Nasal cavity respiratory epithelium epithelial cell of viscerocranial mucosa (primary cell): ENCODE data around the gene TUBA3E. TPM values are rescaled to one million over a fixed set of nuclear protein-coding genes. Genes with fewer than 3 reads are reported as not detected.

Experiments used
- total RNA-seq: library from RNA; depleted of rRNA; stranded (reverse); fragments of >200 nt; gene quantifications from 2 replicates; pipeline ENCODE4 v1.2.3, GENCODE V29; 2014

Gene TUBA3E
- total RNA-seq = not detected in 2 replicates

DNA sequence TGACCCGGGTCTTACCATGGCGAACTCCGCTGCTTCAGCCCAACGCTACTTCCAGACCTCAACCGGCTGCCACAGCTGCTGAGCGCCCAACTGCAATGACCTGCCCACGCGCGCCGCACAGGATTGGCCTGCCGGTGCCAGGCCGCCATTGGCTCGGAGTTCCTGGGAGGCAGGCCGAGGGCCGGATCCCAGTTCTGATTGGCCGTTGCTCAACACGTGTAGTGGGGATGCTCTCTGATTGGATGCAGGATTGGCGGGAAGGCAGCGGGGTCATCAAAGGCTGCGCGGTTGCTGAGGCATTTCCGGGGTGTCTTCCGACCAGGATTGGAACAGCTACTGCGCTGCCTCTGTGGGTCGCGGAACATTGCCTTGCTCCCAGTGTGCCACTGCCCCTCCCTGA is at the start of gene TUBA3E:
Gene TUBA3E (minus strand): TSS at position 97 of the 400 bp plus-strand sequence. CDS start 79 bp downstream, at position 18.

DNA sequence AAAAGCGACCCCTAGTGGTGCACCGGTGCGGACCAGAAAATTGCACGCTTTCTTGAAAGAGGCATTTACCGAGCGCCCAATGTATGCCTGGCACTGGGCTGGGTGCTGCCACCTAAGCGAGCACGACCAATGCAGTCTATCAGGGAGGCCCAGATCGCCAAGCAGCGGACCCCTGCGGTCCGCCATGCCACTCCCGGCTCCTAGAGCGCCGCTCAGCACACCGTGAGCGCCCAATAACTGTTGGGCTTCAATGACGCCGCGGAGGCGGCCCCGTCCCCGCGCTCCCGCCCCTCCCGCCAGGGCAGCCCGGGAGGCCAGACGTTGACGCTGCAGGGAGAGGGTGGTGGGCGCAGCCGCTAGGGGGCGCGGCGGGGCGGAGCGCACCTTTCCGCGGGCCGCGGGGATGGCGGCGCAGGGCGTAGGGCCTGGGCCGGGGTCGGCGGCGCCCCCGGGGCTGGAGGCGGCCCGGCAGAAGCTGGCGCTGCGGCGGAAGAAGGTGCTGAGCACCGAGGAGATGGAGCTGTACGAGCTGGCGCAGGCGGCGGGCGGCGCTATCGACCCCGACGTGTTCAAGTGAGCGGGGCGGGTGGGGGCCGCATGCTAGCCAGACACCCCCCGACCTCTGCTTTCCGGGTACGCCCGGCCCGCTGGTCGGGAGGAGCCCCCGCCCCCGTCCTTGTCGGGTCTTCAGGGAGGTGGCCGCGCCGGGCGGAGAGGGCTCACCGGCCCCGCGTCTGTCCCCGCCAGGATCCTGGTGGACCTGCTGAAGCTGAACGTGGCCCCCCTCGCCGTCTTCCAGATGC is 16.2 kb downstream of the TUBA3E start, which contains the start of gene MZT2B:
Gene MZT2B (plus strand): TSS at position 383 of the 803 bp plus-strand sequence. CDS start 21 bp downstream, at position 404.

DNA sequence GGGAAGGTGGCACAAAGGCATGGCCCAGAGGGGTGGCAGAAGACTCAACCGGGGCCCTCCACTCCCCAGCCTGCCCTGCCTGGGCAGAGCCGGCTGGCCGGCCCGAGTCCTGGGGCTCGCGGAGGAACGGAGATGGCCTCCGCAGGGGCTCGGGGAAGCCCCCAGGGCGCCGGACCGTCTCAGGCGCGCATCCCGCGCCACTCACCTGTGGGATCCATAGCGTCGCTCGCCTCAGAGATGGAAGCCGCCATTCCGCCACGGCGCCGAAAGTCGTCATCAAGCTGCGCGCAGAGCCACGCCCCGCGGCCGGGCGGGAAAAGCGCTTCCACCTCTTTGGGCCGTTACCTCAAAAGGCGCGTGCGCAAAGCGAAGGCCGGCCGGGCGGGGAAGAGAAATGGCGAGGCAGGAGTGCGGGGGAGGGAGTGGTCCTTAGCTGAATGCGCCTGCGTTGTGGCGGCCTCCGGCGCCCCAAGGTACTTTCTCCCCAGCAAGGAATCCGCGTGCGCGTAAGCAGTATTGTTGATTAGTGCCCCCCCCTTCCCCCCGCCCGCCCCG is 16.8 kb downstream of the TUBA3E start, which contains the start of gene SMPD4:
Gene SMPD4 (minus strand): TSS at position 278 of the 555 bp plus-strand sequence. CDS start 5,010 bp downstream, outside the sequence.

DNA sequence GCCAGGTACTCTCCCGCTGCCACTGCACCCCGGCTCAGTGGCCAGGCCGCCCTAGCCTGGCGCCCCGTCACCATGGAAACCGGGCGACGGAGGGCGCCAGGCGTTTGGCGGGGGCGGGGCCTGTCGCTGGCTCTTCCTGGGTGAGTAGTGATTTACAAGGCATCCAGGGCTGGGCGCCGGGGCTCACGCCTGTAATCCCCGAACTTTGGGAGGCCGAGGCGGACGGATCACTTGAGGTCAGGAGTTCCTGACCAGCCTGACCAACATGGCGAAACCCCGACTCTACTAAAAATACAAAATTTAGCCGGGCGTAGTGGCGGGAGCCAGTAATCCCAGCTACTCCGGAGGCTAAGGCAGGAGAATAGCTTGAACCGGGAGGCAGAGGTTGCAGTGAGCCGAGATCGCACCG is 53.2 kb downstream of the TUBA3E start, which contains the start of gene CCDC74B:
Gene CCDC74B (minus strand): TSS at position 107 of the 409 bp plus-strand sequence. CDS start 116 bp downstream, outside the sequence.

Other genes with a start within 250 kb of the TUBA3E start
- under 0.01 TPM in 2 replicates for gene RAB6C, start 218.8 kb downstream of the TUBA3E start, total RNA-seq
- gene POTEF, start 69.2 kb downstream of the TUBA3E start, total RNA-seq = not detected in 2 replicates
- 0.34 and 1.00 TPM in 2 replicates for gene CCDC74B, start 53.3 kb downstream of the TUBA3E start, total RNA-seq
- 12.0 and 22.9 TPM in 2 replicates for gene SMPD4, start 16.8 kb downstream of the TUBA3E start, total RNA-seq
- 55.5 and 148 TPM in 2 replicates for gene MZT2B, start 16.2 kb downstream of the TUBA3E start, total RNA-seq
- gene IMP4, start 144.5 kb upstream of the TUBA3E start, total RNA-seq = 142 and 159 TPM in 2 replicates
- 10.6 and 21.3 TPM in 2 replicates for gene PTPN18, start 157.6 kb upstream of the TUBA3E start, total RNA-seq